ENCODE data around the gene DNASE1L2.
"Not testable (repeated sequence)": the region's sequence is repeated elsewhere in the genome, so short reads cannot be mapped to it uniquely, and the experiment has no call there.

The DNASE1L2 gene

GRCh38 chr16:2226245-2226793 is 9.9 kb upstream of the DNASE1L2 start:
- DNase-seq: no peak

- DNase-seq: no peak
These were observed 9.3 kb upstream of the DNASE1L2 start for GRCh38 chr16:2226918-2227317.

- DNase-seq: no peak
These were observed 8.0 kb upstream of the DNASE1L2 start for GRCh38 chr16:2228161-2228824.

GRCh38 chr16:2229091-2229490 is 7.2 kb upstream of the DNASE1L2 start:
- no peak for DNase-seq

GRCh38 chr16:2229632-2230250 is 6.5 kb upstream of the DNASE1L2 start:
- DNase-seq: no peak

- no peak for DNase-seq
These were observed 5.9 kb upstream of the DNASE1L2 start for GRCh38 chr16:2230376-2230775.

GRCh38 chr16:2231016-2231931 is 5.0 kb upstream of the DNASE1L2 start:
- no peak for DNase-seq

GRCh38 chr16:2232094-2232990 is 3.9 kb upstream of the DNASE1L2 start:
- no peak for DNase-seq

- no peak for DNase-seq
These were observed 3.0 kb upstream of the DNASE1L2 start for GRCh38 chr16:2233046-2233775.

GRCh38 chr16:2233872-2234812 is 2.1 kb upstream of the DNASE1L2 start:
- no peak for DNase-seq

GRCh38 chr16:2234813-2235170 is 1.5 kb upstream of the DNASE1L2 start:
- DNase-seq: no peak

- no peak for DNase-seq
These were observed 1.0 kb upstream of the DNASE1L2 start for GRCh38 chr16:2235234-2235651.

- no peak for DNase-seq
These were observed 428 bp upstream of the DNASE1L2 start for GRCh38 chr16:2235695-2236336.

GRCh38 chr16:2237102-2237482 is 848 bp downstream of the DNASE1L2 start:
- DNase-seq: no peak

GRCh38 chr16:2237493-2238149 is 1.4 kb downstream of the DNASE1L2 start:
- DNase-seq: no peak

- no peak for DNase-seq
These were observed 2.0 kb downstream of the DNASE1L2 start for GRCh38 chr16:2238150-2238837.

GRCh38 chr16:2238838-2239675 is 2.8 kb downstream of the DNASE1L2 start:
- DNase-seq: no peak

GRCh38 chr16:2240331-2240730 is 4.1 kb downstream of the DNASE1L2 start:
- not testable (repeated sequence) for DNase-seq

All from CD4-positive, alpha-beta T cell treated with Interleukin-21 for 1 hour (primary cell).